ENCODE results near the gene ZGLP1. TPM values are rescaled to one million over a fixed set of nuclear protein-coding genes. Genes with fewer than 3 reads are reported as not detected.
A peak's percentile ranks its signal among the peaks of the same experiment; 100 is the strongest.
"Not testable (repeated sequence)": the region's sequence is repeated elsewhere in the genome, so short reads cannot be mapped to it uniquely, and the experiment has no call there.

ZGLP1 gene
- polyA plus RNA-seq (ENCODE audit: insufficient read length), result 3.4 TPM

DNA sequence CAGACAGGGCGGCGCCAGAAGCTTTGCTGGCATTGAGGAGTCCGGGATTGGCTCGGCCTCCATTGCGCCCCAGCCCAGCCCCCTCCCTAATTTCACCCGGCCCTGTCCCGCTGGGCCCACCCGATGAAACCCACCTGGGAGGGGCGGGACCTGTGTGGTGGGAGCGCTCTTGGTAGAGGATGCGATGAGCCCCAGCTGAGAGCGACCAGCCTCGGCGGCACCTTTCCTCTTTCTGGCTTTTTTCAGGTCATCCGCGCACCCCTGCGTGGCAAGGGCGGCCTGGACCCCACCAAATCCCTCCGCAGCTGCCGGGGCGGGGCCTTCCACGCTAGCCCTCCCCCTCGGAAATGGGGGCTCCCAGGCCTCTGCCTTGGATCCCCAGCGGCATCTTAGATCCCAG is at the start of gene ZGLP1:
ZGLP1 (minus strand) TSS at position 393 of the 400 bp plus-strand sequence.
- DNase-seq (ENCODE audit: low read depth), result no peak

- no peak for DNase-seq (ENCODE audit: low read depth)
Observed at GRCh38 chr19:10356431-10356830, 46.8 kb upstream of the ZGLP1 start.

GRCh38 chr19:10353793-10354391 is 44.3 kb upstream of the ZGLP1 start:
- no peak for DNase-seq (ENCODE audit: low read depth)

DNA sequence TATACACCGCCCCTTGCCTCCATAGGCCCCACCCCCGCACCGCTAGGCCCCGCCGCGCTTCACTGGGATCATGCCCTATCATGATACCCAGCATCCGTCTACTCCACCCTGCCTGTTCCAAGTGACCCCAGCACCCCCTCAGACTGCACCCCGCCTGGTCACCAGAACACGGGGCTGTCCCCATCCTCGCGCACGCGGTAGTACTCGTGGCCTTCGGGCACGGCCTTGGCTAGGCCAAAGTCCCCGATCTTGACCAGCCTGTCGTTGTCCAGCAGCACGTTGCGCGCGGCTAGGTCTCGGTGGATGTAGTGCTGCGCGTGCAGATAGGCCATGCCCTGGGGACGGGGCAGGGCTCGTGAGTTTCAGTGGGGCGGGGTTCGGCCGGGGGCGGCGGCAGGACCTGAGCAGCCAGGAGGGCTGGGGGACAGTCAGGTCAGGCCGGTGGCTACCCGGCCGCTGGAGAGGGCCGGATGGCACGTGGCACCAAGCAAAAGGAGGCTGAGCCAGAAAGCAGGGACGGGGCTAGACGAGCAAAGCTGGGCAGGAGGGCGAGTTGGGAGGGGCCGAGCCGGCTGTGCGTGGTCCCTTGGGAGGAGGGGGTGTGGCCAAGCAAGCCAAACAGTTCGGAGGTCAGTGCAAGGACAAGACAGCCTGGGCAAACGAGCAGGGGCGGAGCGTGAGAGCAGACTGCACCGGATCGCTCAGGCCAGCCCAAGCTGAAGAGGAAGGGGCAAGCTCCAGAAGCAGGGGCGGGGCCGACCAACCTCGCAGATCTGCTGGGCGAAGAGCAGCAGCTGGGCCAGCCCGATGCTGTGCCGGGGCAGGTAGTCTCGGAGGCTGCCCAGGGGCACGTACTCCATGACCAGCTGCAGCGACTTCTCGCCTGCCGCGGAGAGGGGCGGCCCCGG is 43.4 kb upstream of the ZGLP1 start:
- DNase-seq (ENCODE audit: low read depth), result no peak

GRCh38 chr19:10346509-10346908 is 36.9 kb upstream of the ZGLP1 start:
- no peak for DNase-seq (ENCODE audit: low read depth)

- DNase-seq (ENCODE audit: low read depth), result no peak
Observed at GRCh38 chr19:10344780-10345179, 35.2 kb upstream of the ZGLP1 start.

DNA sequence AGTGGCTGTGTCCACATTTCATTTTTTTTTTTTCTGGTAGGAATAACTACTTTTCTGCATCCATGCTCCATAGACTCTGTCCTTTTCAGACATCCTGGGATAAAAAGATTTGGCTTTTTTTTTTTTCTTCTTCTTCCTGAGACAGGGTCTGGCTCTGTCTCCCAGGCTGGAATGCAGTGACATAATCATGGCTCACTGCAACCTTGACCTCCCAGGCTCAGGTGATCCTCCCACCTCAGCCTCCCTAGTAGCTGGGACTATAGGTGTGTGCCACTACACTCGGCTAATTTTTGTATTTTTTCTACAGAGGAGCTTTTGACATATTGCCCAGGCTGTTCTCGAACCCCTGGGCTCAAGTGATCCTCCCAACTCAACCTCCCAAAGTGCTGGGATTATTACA is 33.9 kb upstream of the ZGLP1 start:
- no peak for DNase-seq (ENCODE audit: low read depth)

DNA sequence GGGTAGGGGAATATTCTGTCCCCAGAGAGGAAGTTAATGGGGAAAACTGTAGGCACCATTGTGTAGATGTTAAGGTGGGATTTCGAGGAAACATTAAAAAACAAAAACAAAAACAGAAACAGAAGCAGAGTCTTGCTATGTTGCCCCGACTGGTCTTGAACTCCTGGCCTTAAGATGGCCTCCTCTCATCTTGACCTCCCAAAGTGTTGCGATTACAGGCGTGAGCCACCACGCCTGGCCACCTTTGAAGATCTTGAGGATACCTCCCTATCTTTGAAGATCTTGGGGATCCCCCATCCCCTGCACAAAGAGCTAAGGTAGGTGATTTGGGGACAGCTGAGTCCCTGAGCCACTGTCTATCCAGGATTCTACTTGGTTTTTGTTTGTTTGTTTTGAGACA is 30.4 kb upstream of the ZGLP1 start:
- DNase-seq (ENCODE audit: low read depth), result no peak

DNA sequence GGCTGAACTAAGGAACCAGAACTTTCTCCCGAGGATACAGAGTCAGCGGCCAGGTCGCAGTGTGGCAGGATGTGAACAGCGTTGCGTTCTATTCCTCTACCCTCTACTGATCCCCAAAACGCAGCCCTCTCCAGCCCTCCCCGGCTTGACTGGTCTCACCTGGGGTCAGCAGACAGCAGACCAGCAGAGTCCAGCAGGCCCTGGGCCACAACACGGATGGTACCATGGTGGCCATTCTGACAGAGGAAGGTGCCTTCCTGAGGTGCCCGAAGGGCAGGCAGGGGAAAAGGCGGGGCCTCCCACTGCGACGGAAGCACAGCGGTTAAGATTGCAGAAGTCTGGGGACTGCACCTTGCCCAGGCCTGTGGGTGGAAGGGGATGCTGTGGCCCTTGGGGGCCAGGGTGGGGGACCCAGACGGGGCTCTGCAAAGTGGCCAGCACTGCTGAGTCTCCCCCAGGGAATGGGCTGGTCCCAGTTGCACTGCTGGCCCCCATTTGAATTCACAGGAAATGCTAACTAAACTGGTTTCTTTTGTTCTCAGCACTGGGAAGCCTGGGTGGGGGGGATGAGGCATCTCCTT is 29.9 kb upstream of the ZGLP1 start, which contains the start of gene ICAM3:
ICAM3 (minus strand) TSS at position 245 of the 581 bp plus-strand sequence; CDS start at position 235, 10 bp downstream.
- no peak for DNase-seq (ENCODE audit: low read depth)

DNA sequence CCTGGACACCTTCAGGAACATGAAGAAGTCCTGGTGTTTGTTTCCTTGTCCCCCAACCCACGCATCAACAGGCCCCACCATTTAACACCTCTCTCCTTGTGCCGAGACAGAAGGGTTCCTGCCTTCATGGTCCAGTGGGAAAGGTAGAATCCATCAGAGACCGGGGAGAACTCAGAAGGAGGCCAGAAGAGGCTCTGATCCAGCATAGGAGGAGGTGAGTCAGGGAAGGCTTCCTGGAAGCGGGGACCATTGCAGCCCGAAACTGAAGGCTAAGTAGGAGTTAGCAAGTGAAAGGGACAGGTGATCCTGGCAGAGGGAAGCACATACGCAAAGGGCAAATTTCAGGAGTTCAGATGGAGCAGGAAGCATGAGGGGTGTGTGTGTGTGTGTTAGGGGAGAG is 29.3 kb upstream of the ZGLP1 start:
- no peak for DNase-seq (ENCODE audit: low read depth)

- not testable (repeated sequence) for DNase-seq (ENCODE audit: low read depth)
Observed at GRCh38 chr19:10336725-10337124, 27.1 kb upstream of the ZGLP1 start.

DNA sequence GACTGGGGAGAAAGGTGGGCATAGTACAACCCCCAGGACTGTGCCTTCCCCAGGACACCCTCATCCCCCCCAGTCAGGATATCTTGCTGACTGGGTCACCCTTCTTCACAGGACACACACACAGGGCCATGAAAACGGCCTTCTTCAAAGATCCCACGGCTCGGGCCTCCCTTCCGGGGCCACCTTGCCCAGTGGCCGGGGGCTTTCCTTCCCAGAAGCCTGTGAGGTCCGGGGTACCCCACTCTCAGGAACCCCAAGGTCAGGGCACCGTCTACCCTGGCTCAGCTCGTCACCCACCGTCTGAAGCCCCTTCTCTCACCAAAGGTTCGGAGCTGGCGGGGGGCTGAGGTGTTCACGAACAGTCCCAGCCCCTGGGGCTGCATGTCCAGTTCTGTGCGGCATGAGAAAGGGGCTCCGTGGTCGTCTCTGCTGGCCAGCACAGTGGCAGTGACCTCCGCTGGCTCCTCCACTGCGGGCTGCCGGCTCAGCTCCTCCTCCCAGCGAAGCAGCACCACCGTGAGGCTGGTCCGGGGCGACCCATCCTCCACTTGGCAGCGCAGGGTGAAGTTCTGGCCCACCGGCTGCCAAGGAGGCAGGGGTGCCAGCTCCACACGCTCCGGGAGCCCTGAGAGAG is 25.9 kb upstream of the ZGLP1 start:
- DNase-seq (ENCODE audit: low read depth), result no peak

- DNase-seq (ENCODE audit: low read depth), result no peak
Observed at GRCh38 chr19:10334588-10335351, 25.2 kb upstream of the ZGLP1 start.

DNA sequence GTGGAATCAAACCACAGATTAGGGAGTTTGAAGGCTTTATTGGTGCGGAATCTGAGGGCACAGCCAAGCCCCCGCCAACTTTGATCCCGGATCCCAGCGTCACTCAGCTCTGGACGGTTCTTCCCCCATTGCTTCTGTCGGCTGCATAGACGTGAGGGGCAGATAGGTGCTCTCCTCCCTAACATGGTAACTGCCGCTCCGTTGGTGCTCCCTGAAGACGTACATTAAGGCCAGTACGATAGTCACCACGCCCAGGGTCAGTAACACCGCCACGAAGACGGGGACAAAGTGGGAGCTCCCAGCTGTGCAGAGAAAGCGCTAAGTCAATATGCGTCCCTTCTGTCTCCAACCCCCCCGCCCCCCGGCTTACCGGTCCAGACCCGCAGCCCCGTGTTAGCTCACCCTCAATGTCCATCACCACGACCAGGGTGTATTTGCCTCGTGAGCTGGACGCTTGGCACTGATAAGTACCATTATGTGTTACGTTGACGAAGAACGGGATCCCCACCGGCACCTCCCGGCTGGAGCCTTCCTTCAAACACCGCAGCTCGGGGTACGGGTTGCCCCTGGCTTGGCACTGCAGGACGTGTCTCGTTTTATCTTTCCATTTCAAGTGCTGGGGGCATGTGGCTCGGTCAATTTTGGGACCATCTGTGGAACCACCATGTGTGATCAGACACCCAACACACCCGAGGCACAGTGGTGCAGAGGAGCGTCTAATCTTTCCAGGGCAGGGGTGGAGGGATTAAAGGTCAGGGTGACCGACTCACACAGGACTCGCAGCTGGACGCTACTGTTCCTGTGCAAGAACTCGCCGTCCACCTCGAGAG is 24.4 kb upstream of the ZGLP1 start:
- DNase-seq (ENCODE audit: low read depth), result no peak

DNA sequence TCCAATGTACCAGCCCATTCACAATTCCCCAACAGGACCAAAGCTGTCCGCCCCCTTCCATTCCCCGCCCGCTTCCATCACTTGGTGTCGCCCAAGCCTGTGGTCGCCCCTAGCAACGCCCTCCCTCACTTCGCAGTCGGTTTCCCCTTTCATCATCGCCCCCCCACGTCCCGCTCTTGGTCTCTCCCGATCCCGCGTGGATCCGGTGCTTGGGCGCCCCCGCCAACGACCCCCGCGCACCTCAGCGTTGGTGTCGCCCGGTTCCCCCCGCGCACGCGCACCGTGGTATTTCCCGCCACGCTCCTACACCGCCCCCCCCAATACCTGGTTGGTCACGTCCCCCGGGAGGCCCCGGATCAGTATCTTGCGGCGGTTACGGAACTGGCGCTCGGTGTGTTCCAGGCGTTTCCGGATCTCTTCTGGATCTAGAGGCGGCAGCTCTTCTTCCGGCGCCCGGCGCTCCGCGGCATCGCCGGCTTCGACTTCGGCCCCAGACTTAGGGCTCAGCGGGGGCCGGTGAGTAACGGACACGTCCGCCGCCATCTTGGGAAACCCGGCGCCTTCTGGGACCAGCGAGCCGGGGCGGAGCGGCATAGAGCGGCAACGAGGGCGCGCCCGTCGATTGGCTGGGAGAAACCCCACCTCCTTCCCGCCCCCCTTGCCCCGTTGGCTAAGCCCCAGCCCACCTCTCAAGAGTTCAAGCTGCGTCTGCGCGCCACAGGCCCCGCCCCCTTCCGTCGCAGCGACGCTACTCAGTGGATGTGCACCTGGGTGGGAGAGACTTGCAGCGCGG is 23.5 kb upstream of the ZGLP1 start, which contains the start of gene RAVER1:
RAVER1 (minus strand) TSS at position 565 of the 793 bp plus-strand sequence; CDS start at position 543, 22 bp downstream.
- DNase-seq (ENCODE audit: low read depth), result peak; percentile 86

GRCh38 chr19:10332158-10332964 is 22.7 kb upstream of the ZGLP1 start:
- DNase-seq (ENCODE audit: low read depth), result no peak

DNA sequence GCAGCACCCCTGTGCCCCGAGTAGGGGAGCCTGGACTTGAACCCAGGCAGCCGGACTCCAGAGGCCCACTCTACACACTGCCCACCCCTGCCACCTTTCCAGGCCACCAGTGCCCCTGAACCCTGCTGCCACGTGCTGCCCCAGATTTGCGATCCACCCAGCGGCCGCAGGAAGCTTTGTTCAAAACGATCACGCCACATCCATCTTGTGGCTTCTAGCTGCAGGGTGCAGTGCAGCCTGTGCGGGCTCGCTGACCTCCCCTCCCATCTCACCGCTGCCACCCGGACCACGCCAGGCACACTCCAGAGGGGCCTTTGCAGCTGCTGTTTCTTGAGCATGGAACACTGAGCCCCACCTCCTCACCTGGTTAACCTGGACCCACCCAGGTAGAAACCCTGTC is 19.9 kb upstream of the ZGLP1 start:
- DNase-seq (ENCODE audit: low read depth), result no peak

DNA sequence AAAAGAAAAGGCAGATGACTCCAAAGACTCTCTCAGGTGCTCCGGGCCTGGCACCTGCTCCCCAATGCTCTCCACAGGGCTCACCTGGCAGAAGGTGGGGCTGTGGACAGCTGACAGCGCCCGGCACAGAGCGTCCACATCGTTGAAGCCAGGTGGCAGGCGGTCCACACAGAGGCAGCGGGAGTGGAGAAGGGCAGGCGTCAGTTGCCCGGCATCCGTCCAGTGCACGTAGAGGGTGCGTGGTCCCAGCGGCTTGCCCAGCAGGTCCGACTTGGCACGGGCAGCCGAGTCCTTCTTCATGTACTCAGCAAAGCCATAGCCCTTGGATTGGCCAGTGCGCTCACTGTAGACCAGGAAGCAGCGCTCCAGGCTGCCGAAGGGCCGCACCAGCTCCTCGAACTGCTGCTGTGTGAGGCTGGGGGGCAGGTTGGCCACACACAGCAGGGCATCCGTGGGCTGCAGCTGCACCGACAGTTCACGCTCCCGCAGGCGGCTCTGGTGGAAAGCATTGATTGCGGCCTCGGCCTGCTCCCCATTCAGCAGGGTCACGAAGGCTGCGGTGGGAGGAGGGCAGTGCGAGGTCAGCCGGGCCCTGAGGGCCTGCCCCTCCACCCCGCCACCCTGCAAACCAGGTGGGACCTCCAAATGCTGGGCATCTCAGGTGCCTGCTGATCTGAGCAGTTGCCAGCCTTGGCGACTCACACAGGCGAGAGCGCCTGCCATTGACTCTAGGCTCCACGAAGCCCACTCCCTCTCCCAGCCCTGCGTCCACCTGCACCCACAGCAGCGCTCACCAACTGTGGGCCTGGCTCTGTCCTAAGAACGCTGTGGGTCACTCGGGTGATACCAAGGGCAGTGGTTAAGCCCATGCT is 19.2 kb upstream of the ZGLP1 start:
- DNase-seq (ENCODE audit: low read depth), result no peak

Measured in forelimb muscle (tissue), 1 donor.